ENCODE measurements around the gene PRKACB.

The PRKACB gene

DNA sequence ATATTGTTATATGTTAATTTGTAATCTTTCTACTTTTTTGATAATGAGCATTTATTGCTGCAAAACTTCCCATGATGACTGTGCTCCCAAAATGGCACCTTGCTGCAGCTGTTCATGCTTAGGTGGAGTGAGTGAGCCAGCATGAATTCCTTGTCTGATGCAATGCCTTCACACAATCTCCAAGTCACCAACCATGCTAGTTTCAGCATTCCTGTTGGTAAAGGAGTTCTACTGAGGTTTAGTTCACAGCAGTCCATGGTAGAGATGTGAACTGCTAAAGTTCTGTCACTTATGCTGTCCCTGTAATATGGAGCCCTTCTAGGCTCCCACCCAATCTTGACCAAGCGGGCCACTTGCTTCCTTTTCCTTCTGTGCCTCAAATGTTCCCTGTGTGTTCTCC lies 26.2 kb upstream of the PRKACB start:
- no peak overlapping the region for H3K4me3 ChIP-seq (ENCODE audit: low read depth, low read length)
- no peaks in the 10 kb centered on the region for H3K36me3 ChIP-seq (ENCODE audit: insufficient read depth, low read length)
- no peak overlapping the region for H3K27ac ChIP-seq (ENCODE audit: low read depth, low read length)
- no peaks in the 10 kb centered on the region for H3K79me2 ChIP-seq (ENCODE audit: control insufficient read depth, insufficient read depth, low read length, unreplicated experiment)
- H2AFZ ChIP-seq (ENCODE audit: low read length, unreplicated experiment) = no peak overlapping the region
- H3K27me3 ChIP-seq (ENCODE audit: insufficient read depth, low read length) = no peaks in the 10 kb centered on the region
- H3K4me1 ChIP-seq (ENCODE audit: control insufficient read depth, insufficient read depth, low read length, unreplicated experiment) = no peaks in the 10 kb centered on the region

DNA sequence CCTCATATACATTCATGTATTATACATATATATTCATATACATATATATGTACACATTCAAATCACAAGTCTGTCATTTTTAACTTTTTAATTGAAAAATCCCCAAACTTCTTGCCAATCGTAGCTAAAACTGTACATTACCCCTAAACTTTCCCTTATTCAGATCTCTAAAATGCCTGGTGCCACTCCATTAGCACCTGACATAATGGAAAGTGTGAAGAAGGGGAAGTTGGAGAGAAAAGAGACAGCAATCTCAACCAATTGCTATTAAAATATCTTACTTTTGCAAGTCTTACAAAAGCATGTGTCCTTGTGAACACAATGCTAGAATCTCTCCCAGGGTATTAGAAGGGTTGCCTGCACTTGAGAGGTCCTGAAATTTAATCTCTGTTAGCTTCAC lies 22.7 kb upstream of the PRKACB start:
- Histone ChIP-seq H3K27ac (ENCODE audit: low read depth, low read length) (no peak overlapping the region), H3K79me2 (ENCODE audit: control insufficient read depth, insufficient read depth, low read length, unreplicated experiment) (no peaks in the 10 kb centered on the region), H3K4me3 (ENCODE audit: low read depth, low read length) (no peak overlapping the region)

GRCh38 chr1:84122780-84123382 lies 21.2 kb upstream of the PRKACB start:
- Histone ChIP-seq H3K4me1 (ENCODE audit: control insufficient read depth, insufficient read depth, low read length, unreplicated experiment) (no peaks in the 10 kb centered on the region), H3K27me3 (ENCODE audit: insufficient read depth, low read length) (no peaks in the 10 kb centered on the region), H3K36me3 (ENCODE audit: insufficient read depth, low read length) (no peaks in the 10 kb centered on the region), H3K79me2 (ENCODE audit: control insufficient read depth, insufficient read depth, low read length, unreplicated experiment) (no peaks in the 10 kb centered on the region), H3K4me3 (ENCODE audit: low read depth, low read length) (no peak overlapping the region), H3K27ac (ENCODE audit: low read depth, low read length) (no peak overlapping the region), H2AFZ (ENCODE audit: low read length, unreplicated experiment) (no peak overlapping the region)

More for the DNA sequence above, 22.7 kb upstream of the PRKACB start:
- Histone ChIP-seq H3K36me3 (ENCODE audit: insufficient read depth, low read length) (no peaks in the 10 kb centered on the region), H3K4me1 (ENCODE audit: control insufficient read depth, insufficient read depth, low read length, unreplicated experiment) (no peaks in the 10 kb centered on the region), H3K27me3 (ENCODE audit: insufficient read depth, low read length) (no peaks in the 10 kb centered on the region), H2AFZ (ENCODE audit: low read length, unreplicated experiment) (no peak overlapping the region)

GRCh38 chr1:84133479-84133878 lies 10.6 kb upstream of the PRKACB start:
- no peaks in the 10 kb centered on the region for H3K4me1 ChIP-seq (ENCODE audit: control insufficient read depth, insufficient read depth, low read length, unreplicated experiment)
- H3K27me3 ChIP-seq (ENCODE audit: insufficient read depth, low read length) = no peaks in the 10 kb centered on the region
- no peak overlapping the region for H3K4me3 ChIP-seq (ENCODE audit: low read depth, low read length)
- no peaks in the 10 kb centered on the region for H3K36me3 ChIP-seq (ENCODE audit: insufficient read depth, low read length)
- H3K79me2 ChIP-seq (ENCODE audit: control insufficient read depth, insufficient read depth, low read length, unreplicated experiment) = no peaks in the 10 kb centered on the region
- H3K27ac ChIP-seq (ENCODE audit: low read depth, low read length) = no peak overlapping the region
- H2AFZ ChIP-seq (ENCODE audit: low read length, unreplicated experiment) = no peak overlapping the region

DNA sequence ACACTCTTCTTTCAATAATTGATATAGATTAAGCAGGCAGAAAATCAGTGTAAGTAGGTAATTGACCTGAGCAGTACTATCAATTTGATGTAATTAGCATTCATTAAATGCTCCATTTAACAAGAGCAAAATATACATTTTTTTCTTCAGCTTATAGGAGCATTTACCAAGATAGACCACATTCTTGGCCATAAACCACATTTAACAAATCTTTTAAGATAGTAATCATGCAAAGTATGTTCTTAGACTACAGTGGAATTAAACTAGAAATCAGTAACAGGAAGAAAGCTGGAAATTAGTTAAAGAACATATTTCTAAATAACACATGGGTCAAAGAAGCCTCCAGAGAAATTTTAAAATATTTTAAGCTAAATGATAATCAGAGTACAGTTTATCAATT lies 8.7 kb upstream of the PRKACB start:
- H3K27ac ChIP-seq (ENCODE audit: low read depth, low read length) = no peak overlapping the region
- no peaks in the 10 kb centered on the region for H3K36me3 ChIP-seq (ENCODE audit: insufficient read depth, low read length)
- H3K4me1 ChIP-seq (ENCODE audit: control insufficient read depth, insufficient read depth, low read length, unreplicated experiment) = no peaks in the 10 kb centered on the region
- H3K79me2 ChIP-seq (ENCODE audit: control insufficient read depth, insufficient read depth, low read length, unreplicated experiment) = no peaks in the 10 kb centered on the region
- no peak overlapping the region for H3K4me3 ChIP-seq (ENCODE audit: low read depth, low read length)
- H2AFZ ChIP-seq (ENCODE audit: low read length, unreplicated experiment) = no peak overlapping the region
- H3K27me3 ChIP-seq (ENCODE audit: insufficient read depth, low read length) = no peaks in the 10 kb centered on the region

GRCh38 chr1:84141182-84142003 lies 2.7 kb upstream of the PRKACB start:
- Histone ChIP-seq H3K4me3 (ENCODE audit: low read depth, low read length) (no peak overlapping the region), H3K27ac (ENCODE audit: low read depth, low read length) (no peak overlapping the region), H3K4me1 (ENCODE audit: control insufficient read depth, insufficient read depth, low read length, unreplicated experiment) (peaks cover 26% of the 10 kb centered on the region), H3K36me3 (ENCODE audit: insufficient read depth, low read length) (no peaks in the 10 kb centered on the region), H2AFZ (ENCODE audit: low read length, unreplicated experiment) (no peak overlapping the region), H3K79me2 (ENCODE audit: control insufficient read depth, insufficient read depth, low read length, unreplicated experiment) (peaks cover 3% of the 10 kb centered on the region), H3K27me3 (ENCODE audit: insufficient read depth, low read length) (no peaks in the 10 kb centered on the region)

- peak overlapping the region; percentile 1; the same call in 1 of the 2 replicates for H3K4me3 ChIP-seq (ENCODE audit: low read depth, low read length)
These were observed 997 bp downstream of the PRKACB start for GRCh38 chr1:84145068-84145467.

DNA sequence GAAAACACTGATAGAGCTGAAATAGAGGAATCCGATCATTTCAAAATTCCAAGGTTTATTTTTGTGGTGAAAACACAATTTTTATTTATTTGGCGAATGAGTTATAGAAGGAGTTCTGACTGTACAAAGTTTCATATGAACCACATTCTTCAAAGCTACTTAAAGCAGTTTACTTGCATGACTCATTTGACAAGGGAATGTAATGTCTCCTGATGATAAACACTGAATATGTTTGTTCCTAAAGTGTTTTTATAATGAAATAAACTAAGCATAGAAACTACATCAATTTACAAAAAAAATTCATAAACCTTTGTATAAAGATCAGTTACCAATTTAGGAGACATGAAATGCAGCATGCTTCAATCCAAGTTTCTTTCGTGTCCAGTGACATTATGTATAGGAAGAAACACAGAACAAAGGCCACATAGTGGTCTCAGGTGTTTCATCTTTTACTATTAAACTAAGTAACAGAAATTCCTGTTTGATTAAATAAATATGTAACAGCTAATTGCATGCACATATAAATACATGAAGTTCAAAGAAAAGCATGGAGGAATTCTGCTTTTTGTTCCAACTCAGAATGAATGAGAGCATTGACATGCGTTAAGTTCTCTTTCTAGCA lies 2.5 kb downstream of the PRKACB start:
- H3K4me1 ChIP-seq (ENCODE audit: control insufficient read depth, insufficient read depth, low read length, unreplicated experiment) = peaks cover 35% of the 10 kb centered on the region
- peak overlapping the region; percentile 20; the same call in 1 of the 2 replicates for H3K27ac ChIP-seq (ENCODE audit: low read depth, low read length)
- H3K36me3 ChIP-seq (ENCODE audit: insufficient read depth, low read length) = no peaks in the 10 kb centered on the region
- no peak overlapping the region for H2AFZ ChIP-seq (ENCODE audit: low read length, unreplicated experiment)
- H3K79me2 ChIP-seq (ENCODE audit: control insufficient read depth, insufficient read depth, low read length, unreplicated experiment) = peaks cover 3% of the 10 kb centered on the region
- H3K27me3 ChIP-seq (ENCODE audit: insufficient read depth, low read length) = no peaks in the 10 kb centered on the region
- H3K4me3 ChIP-seq (ENCODE audit: low read depth, low read length) = 0 out of 2 replicates have a peak overlapping the region, but pooled peaks have one; percentile 1

More at GRCh38 chr1:84145068-84145467, 997 bp downstream of the PRKACB start:
- Histone ChIP-seq H3K27me3 (ENCODE audit: insufficient read depth, low read length) (no peaks in the 10 kb centered on the region), H2AFZ (ENCODE audit: low read length, unreplicated experiment) (no peak overlapping the region), H3K4me1 (ENCODE audit: control insufficient read depth, insufficient read depth, low read length, unreplicated experiment) (peaks cover 35% of the 10 kb centered on the region), H3K27ac (ENCODE audit: low read depth, low read length) (no peak overlapping the region), H3K36me3 (ENCODE audit: insufficient read depth, low read length) (no peaks in the 10 kb centered on the region), H3K79me2 (ENCODE audit: control insufficient read depth, insufficient read depth, low read length, unreplicated experiment) (peaks cover 3% of the 10 kb centered on the region)

- H3K79me2 ChIP-seq (ENCODE audit: control insufficient read depth, insufficient read depth, low read length, unreplicated experiment) = peaks cover 3% of the 10 kb centered on the region
These were observed 4.7 kb downstream of the PRKACB start for GRCh38 chr1:84148758-84149157.

DNA sequence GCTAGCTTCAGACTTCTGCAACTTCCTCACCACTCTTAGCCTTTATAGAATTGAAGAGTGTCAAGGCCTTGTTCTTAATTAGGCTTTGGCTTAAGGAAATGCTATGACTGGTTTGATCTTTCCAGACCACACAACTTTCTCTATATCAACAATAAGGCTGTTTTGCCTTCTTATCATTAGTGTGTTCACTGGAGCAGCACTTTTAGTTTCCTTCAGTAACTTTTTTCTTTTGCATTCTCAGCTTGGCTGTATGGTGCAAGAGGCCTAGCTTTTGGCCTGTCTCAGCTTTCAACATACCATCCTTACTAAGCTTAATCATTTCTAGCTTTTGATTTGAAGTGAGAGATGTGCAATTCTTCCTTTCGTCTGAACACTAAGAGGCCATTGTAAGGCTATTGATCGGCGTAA lies 8.6 kb downstream of the PRKACB start:
- no peaks in the 10 kb centered on the region for H3K36me3 ChIP-seq (ENCODE audit: insufficient read depth, low read length)
- H3K79me2 ChIP-seq (ENCODE audit: control insufficient read depth, insufficient read depth, low read length, unreplicated experiment) = no peaks in the 10 kb centered on the region
- H3K27ac ChIP-seq (ENCODE audit: low read depth, low read length) = no peak overlapping the region
- no peaks in the 10 kb centered on the region for H3K27me3 ChIP-seq (ENCODE audit: insufficient read depth, low read length)
- peaks cover 19% of the 10 kb centered on the region for H3K4me1 ChIP-seq (ENCODE audit: control insufficient read depth, insufficient read depth, low read length, unreplicated experiment)
- H2AFZ ChIP-seq (ENCODE audit: low read length, unreplicated experiment) = no peak overlapping the region
- no peak overlapping the region for H3K4me3 ChIP-seq (ENCODE audit: low read depth, low read length)

More at GRCh38 chr1:84148758-84149157, 4.7 kb downstream of the PRKACB start:
- peaks cover 34% of the 10 kb centered on the region for H3K4me1 ChIP-seq (ENCODE audit: control insufficient read depth, insufficient read depth, low read length, unreplicated experiment)
- no peaks in the 10 kb centered on the region for H3K27me3 ChIP-seq (ENCODE audit: insufficient read depth, low read length)
- no peak overlapping the region for H3K27ac ChIP-seq (ENCODE audit: low read depth, low read length)
- H2AFZ ChIP-seq (ENCODE audit: low read length, unreplicated experiment) = no peak overlapping the region
- H3K36me3 ChIP-seq (ENCODE audit: insufficient read depth, low read length) = no peaks in the 10 kb centered on the region
- no peak overlapping the region for H3K4me3 ChIP-seq (ENCODE audit: low read depth, low read length)
